HG02759 (cell line): ENCODE results near the gene POLR1F.

Experiments
- ATAC-seq: cut with Tn5 transposase; IDR thresholded peaks from one replicate; pipeline ENCODE4 v1.9.1; 2021; ENCODE audit warnings: mild to moderate bottlenecking, moderate library complexity; ENCODE audit not compliant: unreplicated experiment

Gene POLR1F

DNA sequence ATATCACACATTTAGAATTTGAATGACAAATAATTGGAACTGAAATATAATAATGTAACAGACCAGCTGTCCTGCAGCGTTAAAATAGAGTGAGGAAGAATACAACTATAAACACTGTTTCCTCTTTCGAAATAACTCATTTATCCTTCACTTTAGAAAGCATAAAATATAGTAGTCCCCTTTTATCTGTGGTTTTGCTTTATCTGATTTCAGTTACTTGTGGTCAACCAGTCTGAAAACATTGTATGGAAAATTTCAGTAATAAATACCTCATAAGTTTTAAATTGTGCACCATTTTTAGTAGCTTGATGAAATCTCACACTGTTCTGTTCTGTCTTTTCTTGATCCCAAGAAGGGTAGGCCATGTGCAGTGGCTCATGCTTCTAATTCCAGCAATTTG is 31.7 kb downstream of the POLR1F start:
- ATAC-seq, result peak; percentile 86

- no peak for ATAC-seq
These were observed 33.0 kb downstream of the POLR1F start for GRCh38 chr7:19675816-19676215.

- ATAC-seq, result no peak
These were observed 34.4 kb downstream of the POLR1F start for GRCh38 chr7:19674266-19674960.

GRCh38 chr7:19670806-19671205 is 38.0 kb downstream of the POLR1F start:
- no peak for ATAC-seq

DNA sequence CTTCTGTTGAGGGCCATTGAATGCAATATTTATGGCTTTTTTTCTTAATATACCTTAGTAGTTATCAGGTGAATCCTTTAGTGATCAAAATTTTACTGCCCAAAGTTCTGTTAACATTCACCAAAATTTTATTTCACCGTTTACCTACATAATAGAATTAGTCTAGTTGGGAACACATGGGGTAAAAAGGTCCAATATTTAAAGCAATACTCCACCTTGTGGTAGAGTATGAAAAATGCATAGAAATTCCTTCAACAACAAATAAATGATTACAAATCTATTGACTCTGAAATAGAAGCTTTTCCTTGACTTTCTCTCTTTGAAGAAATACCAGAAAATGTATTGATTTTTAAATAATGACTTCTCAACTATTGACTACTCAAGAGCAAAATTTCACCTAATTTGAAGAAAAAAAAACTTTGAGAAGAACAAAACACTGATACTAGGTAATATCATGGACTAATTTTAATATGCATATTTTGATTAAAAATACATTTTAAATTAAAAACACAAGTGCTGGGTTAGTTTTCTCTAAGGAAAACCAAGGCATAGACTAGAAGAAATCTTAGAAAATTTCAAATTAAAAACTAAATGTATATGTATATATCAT is 43.3 kb downstream of the POLR1F start:
- peak; percentile 47 for ATAC-seq

- ATAC-seq, result peak; percentile 93
These were observed 44.9 kb downstream of the POLR1F start for GRCh38 chr7:19663816-19664462.

- no peak for ATAC-seq
These were observed 60.0 kb downstream of the POLR1F start for GRCh38 chr7:19648791-19649190.
